A673 (cell line): ENCODE measurements around the gene KCNK5. TPM values are rescaled to one million over a fixed set of nuclear protein-coding genes. Genes with fewer than 3 reads are reported as not detected.

ENCODE experiments used
- BruUV-seq: library from RNA; stranded (reverse); fragments of 400-500 nt; replicated peaks from 2 replicates; lab custom pipeline; 2021; lab: Mats Ljungman, UMichigan
- CTCF ChIA-PET: fragments of 300-600 bp; sonication (Branson Sonifier 250); formaldehyde crosslinking; loops from one replicate; lab custom pipeline; 2022; ENCODE audit warnings: antibody characterized with exemption; lab: Charles Lee
- POLR2A ChIA-PET: fragments of 300-600 bp; sonication (Branson Sonifier 250); formaldehyde crosslinking; loops from one replicate; lab custom pipeline; 2022; ENCODE audit warnings: antibody characterized with exemption; ENCODE audit not compliant: low non-redundant PET; lab: Charles Lee
- DNase-seq: peaks from one replicate; pipeline ENCODE4 v3.0.0-alpha.2; 2015; ENCODE audit warnings: low spot score
- H3K27ac ChIP-seq: fragments of 200-600 bp; sonication (generic); 2 replicates; pipeline ENCODE4 v1.5.1; 2016; ENCODE audit warnings: mixed run types, low read depth, mild to moderate bottlenecking, mixed read lengths, antibody characterized with exemption, low read length; ENCODE audit not compliant: poor library complexity, severe bottlenecking
- H3K27me3 ChIP-seq: fragments of 200-600 bp; sonication (generic); replicated peaks from 2 replicates; pipeline ENCODE4 v1.6.1; 2017; ENCODE audit warnings: mixed run types, low read depth, mild to moderate bottlenecking, mixed read lengths, antibody characterized with exemption, low read length; ENCODE audit not compliant: insufficient read depth, poor library complexity
- H3K36me3 ChIP-seq: fragments of 200-600 bp; sonication (generic); 2 replicates; pipeline ENCODE4 v1.6.1; 2016; ENCODE audit warnings: mixed run types, mild to moderate bottlenecking, mixed read lengths, antibody characterized with exemption, low read length; ENCODE audit not compliant: insufficient read depth, poor library complexity, severe bottlenecking
- H3K4me1 ChIP-seq: fragments of 200-600 bp; sonication (generic); 2 replicates; pipeline ENCODE4 v1.6.1; 2017; ENCODE audit warnings: mixed run types, mild to moderate bottlenecking, mixed read lengths, antibody characterized with exemption, low read length; ENCODE audit not compliant: insufficient read depth, poor library complexity, severe bottlenecking
- H3K4me3 ChIP-seq: fragments of 200-600 bp; sonication (generic); 2 replicates; pipeline ENCODE4 v1.5.1; 2016; ENCODE audit warnings: low read depth, mixed run types, mild to moderate bottlenecking, mixed read lengths, low read length; ENCODE audit not compliant: poor library complexity, severe bottlenecking
- H3K9me3 ChIP-seq: fragments of 200-600 bp; sonication (generic); 2 replicates; pipeline ENCODE4 v1.6.1; 2016; ENCODE audit warnings: mixed run types, low read depth, mild to moderate bottlenecking, mixed read lengths, antibody characterized with exemption, low read length; ENCODE audit not compliant: poor library complexity, severe bottlenecking
- EZH2 ChIP-seq: fragments of 200-600 bp; sonication (generic); IDR thresholded peaks from 2 replicates; pipeline ENCODE4 v1.6.1; 2017; ENCODE audit warnings: borderline replicate concordance, low read depth, mild to moderate bottlenecking, mixed read lengths, antibody characterized with exemption, low read length; ENCODE audit not compliant: poor library complexity, severe bottlenecking
- intact Hi-C: fragments of 100-400 bp; cut with micrococcal nuclease; formaldehyde crosslinking; loops from one replicate; pipeline ENCODE4 v1.10.0; 2022; ENCODE audit not compliant: unreplicated experiment
- total RNA-seq: library from RNA; stranded (reverse); gene quantifications from 2 replicates; pipeline ENCODE4 v1.2.3, GENCODE V29; 2021
- TF ChIP-seq, protein P1 (sequence below): fragments of 300-800, 200-600 bp; sonication (generic); conservative IDR thresholded peaks from 2 replicates; pipeline ENCODE4 v1.5.1; 2017; ENCODE audit warnings: low read depth, mild to moderate bottlenecking, antibody characterized with exemption, low read length, moderate library complexity, mixed read lengths

The KCNK5 gene
- total RNA-seq, 1 experiment from 2014 or later: not detected

- POLR2A ChIA-PET: no interaction called here
These were observed 58.4 kb downstream of the KCNK5 start for GRCh38 chr6:39170860-39171259.

GRCh38 chr6:39170389-39170788 is 58.9 kb downstream of the KCNK5 start:
- ChIA-PET CTCF (no interaction called here), POLR2A (no interaction called here)
- TF ChIP-seq, protein P1, sequence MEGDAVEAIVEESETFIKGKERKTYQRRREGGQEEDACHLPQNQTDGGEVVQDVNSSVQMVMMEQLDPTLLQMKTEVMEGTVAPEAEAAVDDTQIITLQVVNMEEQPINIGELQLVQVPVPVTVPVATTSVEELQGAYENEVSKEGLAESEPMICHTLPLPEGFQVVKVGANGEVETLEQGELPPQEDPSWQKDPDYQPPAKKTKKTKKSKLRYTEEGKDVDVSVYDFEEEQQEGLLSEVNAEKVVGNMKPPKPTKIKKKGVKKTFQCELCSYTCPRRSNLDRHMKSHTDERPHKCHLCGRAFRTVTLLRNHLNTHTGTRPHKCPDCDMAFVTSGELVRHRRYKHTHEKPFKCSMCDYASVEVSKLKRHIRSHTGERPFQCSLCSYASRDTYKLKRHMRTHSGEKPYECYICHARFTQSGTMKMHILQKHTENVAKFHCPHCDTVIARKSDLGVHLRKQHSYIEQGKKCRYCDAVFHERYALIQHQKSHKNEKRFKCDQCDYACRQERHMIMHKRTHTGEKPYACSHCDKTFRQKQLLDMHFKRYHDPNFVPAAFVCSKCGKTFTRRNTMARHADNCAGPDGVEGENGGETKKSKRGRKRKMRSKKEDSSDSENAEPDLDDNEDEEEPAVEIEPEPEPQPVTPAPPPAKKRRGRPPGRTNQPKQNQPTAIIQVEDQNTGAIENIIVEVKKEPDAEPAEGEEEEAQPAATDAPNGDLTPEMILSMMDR: no peak
- TF ChIP-seq EZH2: no peak
- no peak overlapping the region for H3K27ac ChIP-seq
- no TSS peak for BruUV-seq
- no peaks in the 10 kb centered on the region for H3K36me3 ChIP-seq
- no peaks in the 10 kb centered on the region for H3K9me3 ChIP-seq
- peaks cover 22% of the 10 kb centered on the region for H3K27me3 ChIP-seq
- intact Hi-C loops: no loop called here
- no peak for DNase-seq
- no peak overlapping the region for H3K4me3 ChIP-seq
- no peaks in the 10 kb centered on the region for H3K4me1 ChIP-seq

More at GRCh38 chr6:39170860-39171259, 58.4 kb downstream of the KCNK5 start:
- TF ChIP-seq EZH2: no peak
- TF ChIP-seq, protein P1: no peak
- no peaks in the 10 kb centered on the region for H3K4me1 ChIP-seq
- CTCF ChIA-PET: no interaction called here
- H3K27me3 ChIP-seq: peaks cover 22% of the 10 kb centered on the region
- no peaks in the 10 kb centered on the region for H3K36me3 ChIP-seq
- DNase-seq: no peak
- BruUV-seq: no TSS peak
- no peak overlapping the region for H3K4me3 ChIP-seq
- intact Hi-C loops: no loop called here
- no peak overlapping the region for H3K27ac ChIP-seq
- H3K9me3 ChIP-seq: no peaks in the 10 kb centered on the region

DNA sequence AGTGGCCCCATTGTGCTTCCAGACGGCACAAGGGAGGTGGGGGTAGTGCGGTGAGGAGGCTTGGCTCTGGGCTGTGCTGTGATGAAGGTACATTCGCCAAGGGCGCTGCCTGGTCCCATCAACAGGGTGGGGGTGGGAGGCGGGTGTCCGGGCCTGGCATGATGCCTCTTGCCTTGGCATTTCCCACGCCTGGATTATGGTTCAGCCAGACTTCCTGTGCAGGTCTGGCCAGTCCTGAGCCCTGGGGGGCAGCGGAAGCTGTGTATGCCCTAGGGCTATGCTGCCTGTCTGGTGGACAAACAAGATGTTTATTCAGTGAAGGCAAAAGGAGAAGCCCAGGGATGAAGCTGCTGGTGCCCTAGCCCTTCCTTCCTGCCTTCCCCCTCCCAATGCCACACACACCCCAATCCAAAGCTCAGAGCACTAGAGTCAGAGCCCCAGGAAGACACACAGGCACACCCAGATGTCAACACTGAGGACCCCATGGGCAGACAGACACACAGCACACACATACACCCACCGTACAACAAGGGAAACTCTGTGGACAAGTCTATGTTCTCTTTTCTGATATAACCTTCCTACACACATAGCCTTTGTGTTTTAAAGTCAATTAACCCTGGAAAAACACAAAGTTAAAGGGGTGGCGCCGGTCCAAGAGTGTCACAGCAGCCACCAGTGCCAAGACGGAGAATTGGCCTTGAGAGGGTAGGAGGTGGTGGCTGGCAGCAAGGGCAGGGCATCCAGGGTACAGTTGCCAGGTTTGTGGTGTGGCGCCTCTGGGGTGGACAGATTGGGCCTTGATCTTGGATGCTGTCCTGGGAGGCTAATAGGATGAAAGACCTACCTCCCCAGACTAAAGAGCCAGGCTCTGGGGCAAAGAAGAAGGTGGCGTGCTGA is 59.6 kb downstream of the KCNK5 start:
- ChIA-PET POLR2A (no interaction called here), CTCF (interaction anchor here (0.7 kb wide), 1 partner anchor 47 kb away, joined by 3 read pairs; no protein-coding TSS in a partner anchor)
- H3K27ac ChIP-seq: no peak overlapping the region
- TF ChIP-seq, protein P1: no peak
- no peak for TF ChIP-seq EZH2
- no peaks in the 10 kb centered on the region for H3K9me3 ChIP-seq
- DNase-seq: no peak
- no peaks in the 10 kb centered on the region for H3K4me1 ChIP-seq
- peaks cover 22% of the 10 kb centered on the region for H3K27me3 ChIP-seq
- H3K4me3 ChIP-seq: no peak overlapping the region
- no peaks in the 10 kb centered on the region for H3K36me3 ChIP-seq
- BruUV-seq: no TSS peak
- intact Hi-C loops: loop anchor here (10.0 kb wide), 1 partner anchor 195 kb away; no protein-coding TSS in a partner anchor
